Activated CD8-positive, alpha-beta memory T cell treated with anti-CD3 and anti-CD28 coated beads for 24 hours (primary cell): ENCODE results near the gene HTR3C.
"Not testable (repeated sequence)": the region's sequence is repeated elsewhere in the genome, so short reads cannot be mapped to it uniquely, and the experiment has no call there.

Experiments
- DNase-seq: peaks from one replicate; pipeline ENCODE4 v3.0.0-alpha.2; 2020

Gene HTR3C

GRCh38 chr3:184052767-184053166, at the start of gene HTR3C:
HTR3C (plus strand) TSS chr3:184053047; CDS start chr3:184053081, 34 bp downstream.
- no peak for DNase-seq

DNA sequence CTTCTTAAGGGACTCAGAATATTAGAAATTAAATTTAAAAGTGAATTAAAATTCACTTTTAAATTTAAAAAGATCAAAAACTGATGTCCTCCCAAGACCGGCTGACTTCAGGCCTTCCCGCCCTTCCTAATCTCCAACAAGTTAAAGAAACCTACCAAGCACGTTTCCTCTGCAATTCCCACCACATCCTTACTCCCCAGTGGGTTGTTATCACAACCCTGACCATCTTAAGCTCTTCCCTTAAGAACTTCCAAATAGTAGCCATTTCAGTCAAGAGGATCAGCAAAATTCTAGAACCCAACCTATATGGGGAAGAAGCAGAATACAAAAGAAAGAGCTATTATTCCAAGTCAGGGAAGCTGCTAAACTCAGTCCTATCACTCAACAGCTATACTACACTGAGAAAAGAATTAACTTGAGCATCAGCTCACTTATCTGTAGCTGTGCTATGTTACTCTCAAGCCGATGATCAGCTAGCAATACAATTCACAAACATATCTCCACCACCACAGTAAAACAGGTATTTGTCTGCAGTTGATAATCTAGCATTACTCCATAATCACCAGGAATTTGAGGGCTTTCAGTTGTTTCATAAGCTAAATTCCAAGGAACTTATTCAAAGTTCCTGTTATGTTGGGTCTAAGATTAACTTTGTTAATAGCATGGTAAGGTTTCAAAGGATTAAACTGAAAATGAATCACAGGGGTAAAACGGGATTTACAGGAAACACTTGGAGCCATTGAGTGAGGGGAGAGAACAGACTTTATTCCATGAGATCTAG, 49.5 kb upstream of the HTR3C start:
- no peak for DNase-seq

- DNase-seq, result no peak
Measured at GRCh38 chr3:184004476-184004875, 48.4 kb upstream of the HTR3C start.

DNA sequence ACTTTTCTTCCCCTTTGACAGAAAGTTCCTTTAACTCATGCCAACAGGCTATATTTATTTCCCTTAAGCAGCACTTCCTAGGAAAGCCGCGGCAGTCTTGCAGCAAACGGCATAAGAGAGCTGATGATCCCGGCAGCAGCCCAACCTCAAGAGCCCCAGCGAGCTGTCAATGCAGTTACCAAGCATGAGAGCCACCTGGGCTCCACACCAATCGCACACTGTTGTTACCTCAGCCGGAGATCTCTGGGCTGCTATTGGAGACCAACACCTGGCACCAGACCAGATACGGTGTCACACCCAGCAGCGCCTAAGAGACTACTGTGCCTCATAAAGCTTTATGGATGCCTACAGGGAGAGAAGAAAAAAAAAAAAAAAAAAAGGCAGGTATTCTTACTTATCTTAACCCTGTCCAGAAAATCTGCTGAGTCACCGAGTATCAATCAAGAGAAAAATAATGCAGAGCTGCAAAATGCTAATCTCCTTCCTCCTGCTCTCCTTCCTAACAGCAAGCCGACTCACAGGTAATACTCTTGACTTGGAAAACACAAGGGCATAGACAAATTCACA, 46.8 kb upstream of the HTR3C start:
- no peak for DNase-seq

- DNase-seq, result not testable (repeated sequence)
Measured at GRCh38 chr3:184007143-184007813, 45.6 kb upstream of the HTR3C start.

- no peak for DNase-seq
Measured at GRCh38 chr3:184008161-184008560, 44.7 kb upstream of the HTR3C start.

DNA sequence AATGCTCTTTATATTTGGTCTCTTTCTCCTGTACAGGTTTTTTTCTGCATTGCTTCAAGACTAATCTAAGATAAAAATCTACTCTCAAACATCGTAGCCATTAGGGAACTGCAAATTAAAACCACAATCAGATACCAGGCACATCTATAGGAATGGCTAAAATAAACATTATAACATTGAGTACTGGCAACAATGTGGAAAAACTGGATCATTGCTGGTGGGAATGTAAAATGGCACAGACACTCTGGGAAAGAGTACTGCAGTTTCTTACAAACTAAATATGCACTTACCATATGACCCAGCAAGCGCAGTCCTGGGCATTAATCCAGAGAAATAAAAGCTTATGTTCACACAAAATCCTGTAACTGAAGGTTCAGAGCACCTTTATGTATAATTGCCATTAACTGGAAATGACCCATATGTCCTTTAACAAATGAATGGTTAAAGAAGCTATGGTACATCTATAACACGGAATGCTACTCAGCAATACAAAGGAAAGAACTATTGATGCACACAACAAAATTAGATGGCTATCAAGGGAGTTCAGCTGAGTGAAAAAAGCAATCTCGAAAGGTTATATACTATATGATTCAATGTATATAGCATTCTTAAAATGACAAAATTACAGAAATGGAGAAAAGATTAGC, 41.5 kb upstream of the HTR3C start:
- no peak for DNase-seq

DNA sequence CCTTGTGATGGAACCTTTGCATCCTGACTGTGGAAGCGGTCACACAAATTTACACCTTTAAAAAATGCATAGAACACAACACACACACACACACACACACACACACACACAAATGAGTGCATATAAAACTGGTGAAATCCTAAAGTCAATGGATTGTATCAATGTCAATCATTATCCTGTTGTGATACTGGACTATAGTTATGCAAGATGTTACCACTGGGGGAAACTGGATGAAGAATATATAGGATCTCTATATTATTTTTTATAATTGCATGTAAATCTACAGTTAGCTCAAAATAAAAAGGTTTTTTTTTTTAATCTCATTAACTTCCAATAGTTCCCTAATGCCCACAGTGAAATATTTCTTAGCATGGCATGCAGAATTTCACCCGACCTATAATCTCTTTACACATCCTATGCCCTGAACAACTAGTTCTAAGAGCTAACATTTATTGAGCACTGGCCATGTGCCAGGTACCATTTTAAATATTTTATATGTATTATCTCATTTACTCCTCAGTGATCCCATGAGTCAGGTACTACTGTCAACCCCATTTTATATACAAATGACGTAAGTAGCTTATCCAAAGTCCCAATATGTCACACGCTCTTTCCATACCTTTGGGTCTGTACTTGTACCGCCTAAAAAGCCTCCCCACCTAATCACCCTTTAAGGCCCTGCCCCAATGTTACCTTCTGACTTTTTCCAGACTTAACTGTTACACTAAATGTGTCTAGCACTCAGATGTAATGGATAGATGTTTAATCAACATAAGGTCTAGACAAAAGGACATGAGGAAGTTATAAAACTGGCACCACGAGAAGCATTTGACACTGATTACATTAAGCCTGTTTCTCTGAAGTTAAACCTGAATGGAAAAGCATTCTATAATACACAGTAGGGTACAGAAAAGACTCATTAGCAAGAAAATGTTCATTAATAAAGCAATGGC, 40.6 kb upstream of the HTR3C start:
- no peak for DNase-seq

GRCh38 chr3:184015381-184016019, 37.3 kb upstream of the HTR3C start:
- no peak for DNase-seq

DNA sequence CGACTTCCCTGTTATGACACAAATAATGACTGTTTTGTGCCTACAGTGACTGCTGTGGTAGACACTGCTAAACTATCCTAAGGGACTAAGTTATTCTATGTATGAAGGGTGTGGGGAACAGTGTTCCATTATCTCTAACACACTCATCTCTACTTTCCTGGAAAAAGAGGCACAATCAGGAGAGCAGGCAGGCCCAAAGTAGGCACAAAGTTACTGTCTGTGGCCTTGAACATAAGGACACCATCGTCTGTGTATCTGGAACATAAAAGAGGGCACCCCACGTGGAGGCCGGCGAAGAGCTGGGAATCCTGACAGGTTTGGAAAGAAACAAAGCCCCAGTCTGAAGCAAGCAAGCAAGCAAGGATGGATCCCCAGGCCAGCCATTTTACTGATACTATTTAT, 36.7 kb upstream of the HTR3C start:
- DNase-seq, result peak; percentile 40

DNA sequence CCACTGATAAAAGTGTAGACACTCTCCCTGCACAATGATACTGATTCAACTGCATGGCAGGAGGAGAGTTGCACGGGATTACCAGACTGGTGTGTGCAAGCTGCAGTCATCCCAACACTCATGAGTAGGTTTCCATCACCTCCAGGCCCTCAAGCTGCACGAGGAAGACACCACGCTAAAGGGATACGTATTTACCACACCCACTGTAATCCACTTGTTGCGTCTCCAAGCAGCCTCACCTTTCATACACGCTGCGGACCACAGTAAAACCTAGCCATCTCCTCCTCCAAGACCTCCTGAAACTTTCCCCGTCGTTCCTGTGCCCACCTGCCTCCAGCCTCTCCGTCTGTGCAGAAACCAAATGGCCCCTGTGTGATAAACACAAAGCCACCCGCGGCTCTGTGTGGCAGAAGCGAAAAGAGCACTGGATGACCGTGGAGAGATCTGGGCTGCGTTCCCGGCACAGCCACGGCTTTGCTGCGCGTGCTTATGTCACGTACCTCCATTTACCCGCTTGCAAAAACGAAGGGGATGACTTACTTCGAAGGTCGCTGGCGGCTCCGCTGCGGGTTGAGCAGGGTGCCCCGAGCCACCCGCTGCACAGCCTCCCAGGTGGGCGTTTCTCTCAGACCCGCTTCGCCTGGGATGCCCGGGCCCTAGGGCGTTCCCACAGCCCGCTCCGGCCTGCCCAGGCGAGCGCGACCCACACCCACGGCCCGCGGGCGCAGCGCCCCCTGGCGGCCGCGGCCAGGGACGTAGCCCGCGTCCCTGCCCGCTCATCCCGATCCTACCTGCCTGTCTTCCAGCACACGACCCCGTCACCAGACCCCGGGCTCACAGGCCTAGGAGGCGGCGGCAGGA, 35.8 kb upstream of the HTR3C start:
- DNase-seq, result peak; percentile 84

GRCh38 chr3:184017672-184018423, 35.0 kb upstream of the HTR3C start, which contains the start of gene ABCC5:
ABCC5 (minus strand) TSS chr3:184017884; CDS start chr3:184014392, 3,492 bp downstream.
- peak; percentile 91 for DNase-seq

DNA sequence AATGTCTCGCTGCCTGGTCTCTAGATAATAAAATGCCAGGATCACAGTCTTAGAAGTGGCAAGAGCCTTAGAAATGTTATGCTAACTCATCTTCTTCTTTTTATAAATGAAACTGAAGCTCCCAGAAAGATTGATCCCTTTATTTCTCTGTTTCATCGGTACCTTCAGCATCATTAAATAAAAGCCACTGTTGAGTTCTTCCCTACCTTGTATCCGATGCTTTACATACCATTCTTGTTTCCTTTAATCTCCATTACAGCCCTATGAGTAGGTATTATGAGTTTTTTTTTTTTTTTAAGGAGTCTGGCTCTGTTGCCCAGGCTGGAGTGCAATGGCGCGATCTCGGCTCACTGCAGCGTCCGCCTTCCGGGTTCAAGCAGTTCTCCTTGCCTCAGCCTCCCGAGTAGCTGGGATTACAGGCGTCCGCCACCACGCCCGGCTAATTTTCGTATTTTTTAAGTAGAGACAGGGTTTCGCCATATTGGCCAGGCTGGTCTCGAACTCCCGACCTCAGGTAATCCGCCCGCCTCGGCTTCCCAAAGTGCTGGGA, 34.3 kb upstream of the HTR3C start:
- no peak for DNase-seq

DNA sequence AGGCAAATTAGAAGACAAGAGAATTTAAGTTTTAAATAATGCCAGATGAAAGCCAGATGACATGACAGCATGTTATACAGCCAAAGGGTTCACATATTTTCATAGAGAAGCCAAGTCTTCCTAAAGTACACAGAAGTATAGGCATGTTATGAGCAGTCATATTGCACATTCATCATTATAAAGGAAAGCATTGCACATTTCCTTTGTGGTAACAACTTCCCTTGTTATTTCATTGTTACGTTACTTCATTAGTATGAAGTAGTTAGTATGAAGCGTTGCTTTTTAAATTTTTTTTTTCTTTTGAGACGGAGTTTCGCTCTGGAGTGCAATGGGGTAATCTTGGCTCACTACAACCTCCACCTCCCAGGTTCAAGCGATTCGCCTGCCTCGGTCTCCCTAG, 30.5 kb upstream of the HTR3C start:
- no peak for DNase-seq

GRCh38 chr3:184025256-184025655, 27.6 kb upstream of the HTR3C start:
- DNase-seq, result not testable (repeated sequence)

- DNase-seq, result not testable (repeated sequence)
Measured at GRCh38 chr3:184028275-184028890, 24.5 kb upstream of the HTR3C start.

DNA sequence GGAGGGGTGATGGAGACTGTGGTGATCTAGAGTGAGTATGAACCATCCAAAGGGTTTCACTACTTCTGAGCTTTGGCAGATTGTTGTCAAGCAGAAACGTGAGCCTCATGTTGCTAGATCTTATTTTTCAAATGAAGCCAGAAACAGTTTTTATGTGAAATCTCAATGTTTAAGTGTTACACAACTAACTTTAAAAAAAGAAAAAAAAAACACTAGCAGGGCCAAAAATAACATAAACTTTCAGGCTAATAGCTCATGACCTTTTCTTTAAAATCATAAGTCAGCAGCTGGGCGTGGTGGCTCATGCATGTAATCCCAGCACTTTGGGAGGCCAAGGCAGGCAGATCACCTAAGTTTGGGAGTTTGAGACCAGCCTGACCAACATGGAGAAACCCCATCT, 23.4 kb upstream of the HTR3C start:
- no peak for DNase-seq

- no peak for DNase-seq
Measured at GRCh38 chr3:184030536-184030935, 22.3 kb upstream of the HTR3C start.

DNA sequence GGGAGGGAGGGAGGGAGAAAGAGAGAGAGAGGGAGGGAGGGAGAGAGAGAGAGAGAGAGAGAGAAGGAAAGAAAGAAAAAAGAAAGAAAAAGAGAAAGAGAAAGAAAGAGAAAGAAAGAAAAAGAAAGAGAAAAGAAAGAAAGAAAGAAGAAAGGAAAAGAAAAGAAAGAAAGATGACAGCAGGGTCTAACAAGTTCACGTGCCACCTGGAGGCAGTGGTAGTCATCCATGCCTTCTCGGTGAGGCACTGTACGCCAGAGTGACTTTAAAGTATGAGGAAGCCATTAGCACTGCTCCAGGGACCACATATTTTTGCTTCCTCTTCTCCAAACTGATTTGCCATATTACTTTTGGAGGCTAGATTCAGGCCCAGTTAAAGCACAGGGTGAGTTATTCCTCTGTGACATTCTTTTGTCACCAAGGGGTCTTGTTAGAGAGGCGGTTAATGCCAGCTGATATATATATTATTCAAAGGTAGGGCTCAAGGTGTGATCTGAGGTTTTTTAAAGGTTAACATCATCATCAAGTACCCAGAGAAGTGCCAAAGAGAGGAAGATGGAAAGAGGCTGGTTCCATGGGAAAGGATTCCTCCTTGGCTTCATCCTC, 21.6 kb upstream of the HTR3C start, which contains the start of gene HTR3D:
Gene HTR3D, plus strand, starts transcription at position 556 of the 606 bp plus-strand sequence. Its CDS starts 0 bp downstream, at position 556.
- DNase-seq, result no peak
